ENCODE data around the gene SLC25A14.
"Not testable (repeated sequence)": the region's sequence is repeated elsewhere in the genome, so short reads cannot be mapped to it uniquely, and the experiment has no call there.

DNA sequence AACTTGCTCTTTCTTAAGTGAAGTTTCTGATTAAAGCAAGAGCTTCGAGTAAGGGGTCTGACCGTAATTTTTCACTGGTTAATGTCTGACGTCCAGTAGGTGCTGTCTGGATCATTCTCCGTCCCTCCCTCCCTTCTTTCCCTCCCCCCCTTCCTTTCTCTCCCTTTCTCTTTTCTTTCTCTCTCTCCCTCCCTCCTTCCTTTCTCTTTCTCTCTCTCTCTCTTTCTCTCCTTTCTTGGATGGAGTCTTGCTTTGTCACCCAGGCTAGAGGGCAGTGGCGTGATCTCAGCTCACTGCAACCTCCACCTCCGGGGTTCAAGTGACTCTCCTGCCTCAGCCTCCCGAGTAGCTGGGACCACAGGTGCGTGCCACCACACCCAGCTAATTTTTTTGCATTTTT lies 850 bp upstream of the SLC25A14 start:
- TF ChIP-seq, protein P1, sequence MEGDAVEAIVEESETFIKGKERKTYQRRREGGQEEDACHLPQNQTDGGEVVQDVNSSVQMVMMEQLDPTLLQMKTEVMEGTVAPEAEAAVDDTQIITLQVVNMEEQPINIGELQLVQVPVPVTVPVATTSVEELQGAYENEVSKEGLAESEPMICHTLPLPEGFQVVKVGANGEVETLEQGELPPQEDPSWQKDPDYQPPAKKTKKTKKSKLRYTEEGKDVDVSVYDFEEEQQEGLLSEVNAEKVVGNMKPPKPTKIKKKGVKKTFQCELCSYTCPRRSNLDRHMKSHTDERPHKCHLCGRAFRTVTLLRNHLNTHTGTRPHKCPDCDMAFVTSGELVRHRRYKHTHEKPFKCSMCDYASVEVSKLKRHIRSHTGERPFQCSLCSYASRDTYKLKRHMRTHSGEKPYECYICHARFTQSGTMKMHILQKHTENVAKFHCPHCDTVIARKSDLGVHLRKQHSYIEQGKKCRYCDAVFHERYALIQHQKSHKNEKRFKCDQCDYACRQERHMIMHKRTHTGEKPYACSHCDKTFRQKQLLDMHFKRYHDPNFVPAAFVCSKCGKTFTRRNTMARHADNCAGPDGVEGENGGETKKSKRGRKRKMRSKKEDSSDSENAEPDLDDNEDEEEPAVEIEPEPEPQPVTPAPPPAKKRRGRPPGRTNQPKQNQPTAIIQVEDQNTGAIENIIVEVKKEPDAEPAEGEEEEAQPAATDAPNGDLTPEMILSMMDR (IDR thresholded peaks at IDR 0.05) = not testable (repeated sequence)
- TF ChIP-seq EZH2, EZH2phosphoT487 (IDR thresholded peaks at IDR 0.05): not testable (repeated sequence)
